Smooth muscle cell (in vitro differentiated cells): ENCODE data around the gene GINM1. TPM values are rescaled to one million over a fixed set of nuclear protein-coding genes. Genes with fewer than 3 reads are reported as not detected.

ENCODE experiments used
- DNase-seq: peaks from one replicate; lab custom pipeline; 2025; ENCODE audit not compliant: unreplicated experiment; lab: John Stamatoyannopoulos, UW
- H2AFZ ChIP-seq: fragments of 200-600 bp; sonication (generic); 2 replicates; pipeline ENCODE4 v1.6.0; 2016; ENCODE audit warnings: antibody characterized with exemption, low read depth, mild to moderate bottlenecking
- H3F3A ChIP-seq: fragments of 200-600 bp; sonication (generic); 2 replicates; pipeline ENCODE4 v1.6.0; 2017; ENCODE audit warnings: antibody characterized with exemption, low read depth
- H3K27ac ChIP-seq: fragments of 200-600 bp; sonication (generic); 2 replicates; pipeline ENCODE4 v1.5.1; 2016; ENCODE audit warnings: low read depth, mild to moderate bottlenecking
- H3K27me3 ChIP-seq: fragments of 200-600 bp; sonication (generic); 2 replicates; pipeline ENCODE4 v1.6.1; 2016; ENCODE audit warnings: low read depth, mild to moderate bottlenecking
- H3K36me3 ChIP-seq: fragments of 200-600 bp; sonication (generic); 2 replicates; pipeline ENCODE4 v1.5.1; 2016; ENCODE audit warnings: low read depth
- H3K4me1 ChIP-seq: fragments of 200-600 bp; sonication (generic); 2 replicates; pipeline ENCODE4 v1.5.1; 2016; ENCODE audit warnings: low read depth
- H3K4me2 ChIP-seq: fragments of 200-600 bp; sonication (generic); 2 replicates; pipeline ENCODE4 v1.6.0; 2016; ENCODE audit warnings: mild to moderate bottlenecking
- H3K4me3 ChIP-seq: fragments of 200-600 bp; sonication (generic); 2 replicates; pipeline ENCODE4 v1.5.1; 2016; ENCODE audit warnings: mild to moderate bottlenecking
- H3K79me2 ChIP-seq: fragments of 200-600 bp; sonication (generic); 2 replicates; pipeline ENCODE4 v1.6.0; 2016; ENCODE audit warnings: low read depth, mild to moderate bottlenecking
- H3K9ac ChIP-seq: fragments of 200-600 bp; sonication (generic); 2 replicates; pipeline ENCODE4 v1.6.0; 2016; ENCODE audit warnings: low read depth
- H3K9me3 ChIP-seq: fragments of 200-600 bp; sonication (generic); replicated peaks from 2 replicates; pipeline ENCODE4 v1.5.1; 2016; ENCODE audit warnings: low read depth
- H4K20me1 ChIP-seq: fragments of 200-600 bp; sonication (generic); 2 replicates; pipeline ENCODE4 v1.6.0; 2016; ENCODE audit warnings: low read depth
- WGBS: methylation state at CpG from one replicate; pipeline ENCODE4 v1.1.7; 2016; ENCODE audit warnings: low lambda C conversion rate; 5-methylcytosine and 5-hydroxymethylcytosine counted together
- polyA plus RNA-seq: library from polyadenylated mRNA; unstranded; fragments of >200 nt; fragmentation: Nextera tagmentation; extraction: Ambion mirVana; gene quantifications from 2 replicates; pipeline ENCODE4 v1.2.1, GENCODE V29; 2016
- total RNA-seq: library from RNA; depleted of rRNA; stranded (reverse); fragments of >200 nt; gene quantifications from 2 replicates; pipeline ENCODE4 v1.2.3, GENCODE V29; 2014
- TF ChIP-seq, protein P1 (sequence below): fragments of 200-600 bp; sonication (generic); IDR thresholded peaks from 2 replicates; pipeline ENCODE4 v1.5.1; 2017; ENCODE audit warnings: borderline replicate concordance, mild to moderate bottlenecking, antibody characterized with exemption; ENCODE audit not compliant: insufficient read depth, poor library complexity, severe bottlenecking

Gene GINM1
- total and polyA plus RNA-seq, 2 experiments from 2014 or later = 45.9 to 48.0 TPM

DNA sequence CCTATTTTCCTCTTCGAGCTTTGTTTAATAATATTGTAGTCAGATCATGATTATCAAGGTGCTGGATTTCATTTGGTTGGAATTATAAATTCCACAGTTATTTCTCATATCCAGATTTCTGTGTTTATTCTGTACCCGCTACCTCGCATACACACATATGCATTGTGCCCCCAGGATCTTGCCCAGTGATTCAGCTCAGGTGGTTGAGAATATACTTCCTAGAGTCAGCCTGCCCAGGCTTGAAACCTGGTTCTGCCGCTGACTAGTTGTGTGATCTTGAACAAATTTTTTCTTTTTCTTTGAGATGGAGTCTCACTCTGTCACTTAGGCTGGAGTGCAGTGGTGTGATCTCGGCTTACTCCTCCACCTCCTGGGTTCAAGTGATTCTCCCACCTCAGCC lies 14.7 kb downstream of the GINM1 start:
- H3K9ac ChIP-seq = no peak overlapping the region
- TF ChIP-seq, protein P1, sequence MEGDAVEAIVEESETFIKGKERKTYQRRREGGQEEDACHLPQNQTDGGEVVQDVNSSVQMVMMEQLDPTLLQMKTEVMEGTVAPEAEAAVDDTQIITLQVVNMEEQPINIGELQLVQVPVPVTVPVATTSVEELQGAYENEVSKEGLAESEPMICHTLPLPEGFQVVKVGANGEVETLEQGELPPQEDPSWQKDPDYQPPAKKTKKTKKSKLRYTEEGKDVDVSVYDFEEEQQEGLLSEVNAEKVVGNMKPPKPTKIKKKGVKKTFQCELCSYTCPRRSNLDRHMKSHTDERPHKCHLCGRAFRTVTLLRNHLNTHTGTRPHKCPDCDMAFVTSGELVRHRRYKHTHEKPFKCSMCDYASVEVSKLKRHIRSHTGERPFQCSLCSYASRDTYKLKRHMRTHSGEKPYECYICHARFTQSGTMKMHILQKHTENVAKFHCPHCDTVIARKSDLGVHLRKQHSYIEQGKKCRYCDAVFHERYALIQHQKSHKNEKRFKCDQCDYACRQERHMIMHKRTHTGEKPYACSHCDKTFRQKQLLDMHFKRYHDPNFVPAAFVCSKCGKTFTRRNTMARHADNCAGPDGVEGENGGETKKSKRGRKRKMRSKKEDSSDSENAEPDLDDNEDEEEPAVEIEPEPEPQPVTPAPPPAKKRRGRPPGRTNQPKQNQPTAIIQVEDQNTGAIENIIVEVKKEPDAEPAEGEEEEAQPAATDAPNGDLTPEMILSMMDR = no peak
- H3K36me3 ChIP-seq = no peaks in the 10 kb centered on the region
- 98% methylated on average over 5 of the region's 5 CpGs for WGBS
- H3K27ac ChIP-seq = no peak overlapping the region
- H4K20me1 ChIP-seq = peaks cover 4% of the 10 kb centered on the region
- H3K4me3 ChIP-seq = no peak overlapping the region
- H3F3A ChIP-seq = no peaks in the 10 kb centered on the region
- H3K27me3 ChIP-seq = no peaks in the 10 kb centered on the region
- H3K79me2 ChIP-seq = no peaks in the 10 kb centered on the region
- no peaks in the 10 kb centered on the region for H3K9me3 ChIP-seq
- H2AFZ ChIP-seq = no peak overlapping the region
- H3K4me1 ChIP-seq = no peaks in the 10 kb centered on the region
- H3K4me2 ChIP-seq = no peak overlapping the region
- DNase-seq = no peak

DNA sequence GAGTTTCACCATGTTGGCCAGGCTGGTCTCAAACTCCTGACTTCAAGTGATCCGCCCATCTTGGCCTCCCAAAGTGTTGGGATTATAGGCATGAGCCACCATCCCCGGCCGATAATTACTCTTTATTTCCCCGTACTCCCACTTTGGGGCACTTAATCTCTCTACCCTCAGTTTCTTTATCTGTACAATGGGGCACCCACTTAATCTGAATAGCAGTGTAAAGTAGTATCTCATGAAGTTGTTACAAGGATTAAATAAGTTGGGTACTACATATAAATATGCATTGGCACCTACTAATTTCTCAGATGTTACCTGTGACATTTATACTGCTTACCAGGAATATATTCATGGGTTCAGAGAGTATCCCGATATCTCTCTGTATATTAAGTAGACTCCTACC lies 15.2 kb downstream of the GINM1 start:
- no peaks in the 10 kb centered on the region for H3K36me3 ChIP-seq
- TF ChIP-seq, protein P1 = no peak
- H3K4me3 ChIP-seq = no peak overlapping the region
- no peak overlapping the region for H3K4me2 ChIP-seq
- no peaks in the 10 kb centered on the region for H4K20me1 ChIP-seq
- H3K27me3 ChIP-seq = no peaks in the 10 kb centered on the region
- H3K9me3 ChIP-seq = no peaks in the 10 kb centered on the region
- no peaks in the 10 kb centered on the region for H3F3A ChIP-seq
- H3K9ac ChIP-seq = no peak overlapping the region
- DNase-seq = no peak
- H2AFZ ChIP-seq = no peak overlapping the region
- 98% methylated on average over 5 of the region's 5 CpGs for WGBS
- no peaks in the 10 kb centered on the region for H3K4me1 ChIP-seq
- H3K79me2 ChIP-seq = no peaks in the 10 kb centered on the region
- no peak overlapping the region for H3K27ac ChIP-seq

DNA sequence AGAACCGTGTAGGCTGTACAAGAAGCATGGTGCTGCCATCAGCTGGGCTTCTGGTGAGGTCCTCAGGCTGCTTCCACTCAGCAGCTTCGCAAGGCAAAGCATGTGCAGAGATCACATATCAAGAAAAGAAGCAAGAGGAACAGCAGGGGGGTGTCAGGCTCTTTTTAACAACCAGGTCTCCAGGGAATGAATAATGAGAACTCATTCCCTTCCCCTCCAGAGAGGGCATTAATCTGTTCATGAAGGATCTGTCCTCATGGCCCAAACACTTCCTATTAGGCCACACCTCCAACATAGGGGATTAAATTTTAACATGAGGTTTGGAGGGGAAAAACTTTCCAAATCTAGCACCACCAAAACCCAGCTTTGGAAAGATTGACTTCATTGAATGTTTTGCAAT lies 20.0 kb downstream of the GINM1 start:
- no peaks in the 10 kb centered on the region for H3F3A ChIP-seq
- TF ChIP-seq, protein P1 = no peak
- H3K79me2 ChIP-seq = no peaks in the 10 kb centered on the region
- no peak overlapping the region for H3K27ac ChIP-seq
- no peak overlapping the region for H2AFZ ChIP-seq
- peaks cover 5% of the 10 kb centered on the region for H3K36me3 ChIP-seq
- H3K9me3 ChIP-seq = no peaks in the 10 kb centered on the region
- no peak overlapping the region for H3K4me3 ChIP-seq
- WGBS = 97% methylated on average over 2 of the region's 2 CpGs
- H3K4me2 ChIP-seq = no peak overlapping the region
- DNase-seq = no peak
- no peaks in the 10 kb centered on the region for H4K20me1 ChIP-seq
- no peaks in the 10 kb centered on the region for H3K27me3 ChIP-seq
- no peaks in the 10 kb centered on the region for H3K4me1 ChIP-seq
- no peak overlapping the region for H3K9ac ChIP-seq

DNA sequence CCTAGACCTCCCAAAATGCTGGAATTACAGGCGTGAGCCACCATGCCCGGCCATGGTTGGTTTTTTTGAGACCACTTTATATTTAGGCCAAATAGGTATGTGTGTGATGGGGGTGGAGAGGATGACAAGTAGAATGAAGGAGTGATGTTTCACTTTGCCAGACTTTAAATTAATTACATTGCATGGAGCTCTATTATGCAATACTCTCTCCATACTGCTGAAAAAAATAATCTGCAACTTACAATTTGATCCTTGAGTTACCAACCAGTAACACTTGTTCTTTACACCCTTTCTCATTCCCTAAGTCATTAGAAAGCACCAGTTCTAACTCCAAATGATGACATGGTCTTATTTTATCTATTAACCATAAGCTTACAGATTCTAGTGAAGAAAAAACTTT lies 26.8 kb downstream of the GINM1 start:
- Histone ChIP-seq H4K20me1 (no peaks in the 10 kb centered on the region), H3K9ac (no peak overlapping the region), H3K4me3 (no peak overlapping the region), H3F3A (peaks cover 6% of the 10 kb centered on the region), H3K36me3 (peaks cover 18% of the 10 kb centered on the region), H3K9me3 (no peaks in the 10 kb centered on the region), H3K79me2 (no peaks in the 10 kb centered on the region), H2AFZ (no peak overlapping the region), H3K4me2 (no peak overlapping the region), H3K27ac (no peak overlapping the region), H3K4me1 (no peaks in the 10 kb centered on the region), H3K27me3 (no peaks in the 10 kb centered on the region)
- 94% methylated on average over 2 of the region's 2 CpGs for WGBS
- TF ChIP-seq, protein P1 = no peak
- no peak for DNase-seq
